OCI-LY1 (cell line): ENCODE measurements around the gene YTHDC1.
"Not testable (repeated sequence)": the region's sequence is repeated elsewhere in the genome, so short reads cannot be mapped to it uniquely, and the experiment has no call there.

ENCODE experiments used
- H2AFZ ChIP-seq: fragments of 200-600 bp; sonication (generic), shearing (Covaris generic); 2 replicates; pipeline ENCODE4 v1.6.0; 2014; ENCODE audit warnings: antibody characterized with exemption, mild to moderate bottlenecking, low read length
- H3F3A ChIP-seq: fragments of 200-600 bp; sonication (generic), shearing (Covaris generic); 2 replicates; pipeline ENCODE4 v1.6.0; 2014; ENCODE audit warnings: mild to moderate bottlenecking, antibody characterized with exemption, low read length, moderate library complexity; ENCODE audit not compliant: insufficient read depth
- H3K27ac ChIP-seq: fragments of 200-600 bp; sonication (generic); 2 replicates; pipeline ENCODE4 v1.5.1; 2014; ENCODE audit warnings: low read length, mixed run types, mild to moderate bottlenecking, low read depth; ENCODE audit not compliant: poor library complexity, severe bottlenecking
- H3K27me3 ChIP-seq: fragments of 200-600 bp; sonication (generic); 2 replicates; pipeline ENCODE4 v1.6.0; 2014; ENCODE audit warnings: antibody characterized with exemption, mild to moderate bottlenecking, low read length, moderate library complexity; ENCODE audit not compliant: insufficient read depth
- H3K36me3 ChIP-seq: fragments of 200-600 bp; sonication (generic); 2 replicates; pipeline ENCODE4 v1.6.1; 2014; ENCODE audit warnings: mild to moderate bottlenecking, antibody characterized with exemption, low read length, moderate library complexity, mixed read lengths; ENCODE audit not compliant: insufficient read depth
- H3K4me1 ChIP-seq: fragments of 200-600 bp; sonication (generic); 2 replicates; pipeline ENCODE4 v1.5.1; 2014; ENCODE audit warnings: mild to moderate bottlenecking, low read length, moderate library complexity; ENCODE audit not compliant: insufficient read depth, severe bottlenecking
- H3K4me2 ChIP-seq: fragments of 200-600 bp; sonication (generic), shearing (Covaris generic); 2 replicates; pipeline ENCODE4 v1.6.1; 2014; ENCODE audit warnings: low read length
- H3K4me3 ChIP-seq: fragments of 200-600 bp; sonication (generic); 2 replicates; pipeline ENCODE4 v1.5.1; 2014; ENCODE audit warnings: low read length, low read depth, mild to moderate bottlenecking, mixed read lengths; ENCODE audit not compliant: poor library complexity, severe bottlenecking
- H3K79me2 ChIP-seq: fragments of 200-600 bp; shearing (Covaris generic); 2 replicates; pipeline ENCODE4 v1.6.1; 2016; ENCODE audit warnings: mixed run types, low read length, mixed read lengths; ENCODE audit not compliant: insufficient read depth
- H3K9ac ChIP-seq: fragments of 200-600 bp; sonication (generic), shearing (Covaris generic); 2 replicates; pipeline ENCODE4 v1.6.1; 2014; ENCODE audit warnings: mild to moderate bottlenecking, low read length, mixed read lengths
- H3K9me2 ChIP-seq: fragments of 200-600 bp; sonication (generic), shearing (Covaris generic); 2 replicates; pipeline ENCODE4 v1.6.1; 2014; ENCODE audit warnings: low read depth, mild to moderate bottlenecking, low read length, mixed read lengths
- H3K9me3 ChIP-seq: fragments of 200-600 bp; shearing (Covaris generic); 2 replicates; pipeline ENCODE4 v1.6.1; 2014; ENCODE audit warnings: low read length, mixed read lengths
- H4K20me1 ChIP-seq: fragments of 200-600 bp; sonication (generic), shearing (Covaris generic); 2 replicates; pipeline ENCODE4 v1.6.0; 2016; ENCODE audit warnings: mild to moderate bottlenecking, low read length; ENCODE audit not compliant: insufficient read depth
- CTCF ChIP-seq: fragments of 200-600 bp; sonication (generic), shearing (Covaris generic); IDR thresholded peaks from 2 replicates; pipeline ENCODE4 v1.5.1; 2017; ENCODE audit warnings: mild to moderate bottlenecking, antibody characterized with exemption, low read length, moderate library complexity, mixed read lengths
- EZH2 ChIP-seq: fragments of 200-600 bp; sonication (generic), shearing (Covaris generic); IDR thresholded peaks from 2 replicates; pipeline ENCODE4 v1.8.0; 2017; ENCODE audit warnings: borderline replicate concordance, mixed run types, mild to moderate bottlenecking, antibody characterized with exemption, low read length, moderate library complexity, mixed read lengths

YTHDC1 gene

GRCh38 chr4:68283095-68283494 is 66.8 kb downstream of the YTHDC1 start:
- H3K27me3 ChIP-seq: no peaks in the 10 kb centered on the region
- no peaks in the 10 kb centered on the region for H3K9me3 ChIP-seq
- no peak overlapping the region for H3K4me2 ChIP-seq
- H3K4me1 ChIP-seq: no peaks in the 10 kb centered on the region
- no peak overlapping the region for H3K27ac ChIP-seq
- H2AFZ ChIP-seq: no peak overlapping the region
- H3K79me2 ChIP-seq: no peaks in the 10 kb centered on the region
- H3K4me3 ChIP-seq: no peak overlapping the region
- H3K36me3 ChIP-seq: no peaks in the 10 kb centered on the region
- no peaks in the 10 kb centered on the region for H3K9me2 ChIP-seq
- H4K20me1 ChIP-seq: no peaks in the 10 kb centered on the region
- no peak overlapping the region for H3K9ac ChIP-seq
- TF ChIP-seq CTCF (no peak), EZH2 (no peak)
- H3F3A ChIP-seq: no peaks in the 10 kb centered on the region

DNA sequence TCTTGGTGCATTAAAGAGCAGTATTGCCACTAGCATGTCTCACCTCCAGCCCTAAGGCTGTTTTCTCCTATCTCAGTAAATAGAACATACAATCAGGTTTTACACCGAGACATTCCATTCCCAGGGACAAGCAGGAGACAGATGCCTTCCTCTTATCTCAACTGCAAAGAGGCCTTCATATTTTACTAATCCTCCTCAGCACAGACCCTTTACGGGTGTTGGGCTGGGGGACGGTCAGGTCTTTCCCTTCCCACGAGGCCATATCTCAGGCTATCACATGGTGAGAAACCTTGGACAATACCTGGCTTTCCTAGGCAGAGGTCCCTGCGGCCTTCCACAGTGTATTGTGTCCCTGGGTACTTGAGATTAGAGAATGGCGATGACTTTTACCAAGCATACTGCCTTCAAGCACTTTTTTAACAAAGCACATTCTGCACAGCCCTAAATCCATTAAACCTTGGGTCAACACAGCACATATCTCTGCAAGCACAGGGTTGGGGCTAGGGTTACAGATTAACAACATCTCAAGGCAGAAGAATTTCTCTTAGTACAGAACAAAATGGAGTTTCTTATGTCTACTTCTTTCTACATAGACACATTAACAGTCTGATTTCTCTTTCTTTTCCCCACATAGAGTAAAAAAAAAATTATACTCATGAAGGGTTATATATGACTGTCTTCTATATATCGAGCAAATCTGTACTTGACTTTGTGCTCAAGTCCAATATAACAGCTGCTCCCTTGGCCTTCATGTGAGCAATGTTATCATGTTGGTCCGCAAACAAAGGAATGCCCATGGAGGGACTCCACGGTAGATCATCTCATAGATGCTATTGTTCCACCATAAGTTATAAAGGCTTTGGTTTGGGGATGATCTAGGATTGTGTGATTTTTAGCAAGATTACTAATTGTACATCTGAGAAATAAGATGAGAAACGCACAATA is 67.8 kb downstream of the YTHDC1 start:
- not testable (repeated sequence) for H3K9me3 ChIP-seq, H3K27ac ChIP-seq, H3K4me1 ChIP-seq, H3K9ac ChIP-seq, H3K4me2 ChIP-seq, H2AFZ ChIP-seq, H4K20me1 ChIP-seq, H3K36me3 ChIP-seq, H3K9me2 ChIP-seq, H3K4me3 ChIP-seq, H3K27me3 ChIP-seq, H3K79me2 ChIP-seq, H3F3A ChIP-seq

DNA sequence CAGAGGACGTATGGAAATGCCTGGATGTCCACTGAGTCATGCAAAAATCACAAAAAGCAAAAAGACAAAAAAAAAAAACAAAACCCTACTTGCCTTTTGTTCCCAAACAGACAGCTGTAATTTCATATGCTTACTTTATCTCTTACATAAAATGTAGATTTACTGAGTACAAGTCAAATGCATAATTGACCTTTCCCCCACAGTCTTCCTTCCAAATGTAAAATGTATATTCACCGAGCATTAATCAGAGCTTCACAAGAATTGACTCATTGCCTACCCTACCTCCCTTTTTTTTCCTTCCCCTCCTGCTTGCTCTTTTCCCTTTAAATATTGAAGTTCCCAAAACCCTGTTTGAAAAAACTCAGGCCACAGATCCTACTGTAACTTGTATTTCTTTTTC is 71.9 kb downstream of the YTHDC1 start:
- Histone ChIP-seq H3F3A (no peaks in the 10 kb centered on the region), H3K4me1 (no peaks in the 10 kb centered on the region), H3K9me3 (no peaks in the 10 kb centered on the region), H3K79me2 (no peaks in the 10 kb centered on the region), H3K27me3 (no peaks in the 10 kb centered on the region), H3K36me3 (no peaks in the 10 kb centered on the region), H3K4me3 (no peak overlapping the region), H3K9me2 (no peaks in the 10 kb centered on the region), H2AFZ (no peak overlapping the region), H3K4me2 (no peak overlapping the region), H3K27ac (no peak overlapping the region), H3K9ac (no peak overlapping the region), H4K20me1 (no peaks in the 10 kb centered on the region)
- no peak for TF ChIP-seq EZH2
- TF ChIP-seq CTCF: no peak

DNA sequence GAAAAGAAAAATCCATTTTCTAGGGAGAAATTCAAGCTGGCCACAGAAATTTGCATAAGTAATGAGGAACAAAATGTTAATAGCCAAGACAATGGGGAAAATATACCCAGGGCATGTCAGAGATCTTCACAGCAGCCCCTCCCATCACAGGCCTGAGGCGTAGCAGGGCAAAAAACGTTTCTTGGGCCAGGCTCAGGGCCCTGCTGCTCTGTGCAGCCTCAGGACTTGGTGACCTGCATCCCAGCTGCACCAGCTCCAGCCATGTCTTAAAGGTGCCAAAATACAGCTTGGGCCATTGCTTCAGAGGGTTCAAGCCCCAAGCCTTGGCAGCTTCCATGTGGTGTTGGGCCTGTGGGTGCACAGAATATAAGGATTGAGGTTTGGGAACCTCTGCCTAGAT is 72.3 kb downstream of the YTHDC1 start:
- Histone ChIP-seq H3K9me3 (no peaks in the 10 kb centered on the region), H3K9me2 (no peaks in the 10 kb centered on the region), H3K79me2 (no peaks in the 10 kb centered on the region), H3F3A (no peaks in the 10 kb centered on the region), H3K27ac (no peak overlapping the region), H3K9ac (no peak overlapping the region), H3K4me1 (no peaks in the 10 kb centered on the region), H3K27me3 (no peaks in the 10 kb centered on the region), H2AFZ (no peak overlapping the region), H3K36me3 (no peaks in the 10 kb centered on the region), H3K4me3 (no peak overlapping the region), H4K20me1 (no peaks in the 10 kb centered on the region), H3K4me2 (no peak overlapping the region)
- no peak for TF ChIP-seq EZH2
- no peak for TF ChIP-seq CTCF
